HG02885 (cell line): ENCODE data around the gene PRUNE2.
"Not testable (repeated sequence)": the region's sequence is repeated elsewhere in the genome, so short reads cannot be mapped to it uniquely, and the experiment has no call there.

Experiments used
- ATAC-seq: cut with Tn5 transposase; IDR thresholded peaks from one replicate; pipeline ENCODE4 v1.9.1; 2021; ENCODE audit warnings: mild to moderate bottlenecking; ENCODE audit not compliant: unreplicated experiment, poor library complexity

Gene PRUNE2

GRCh38 chr9:76677481-76678055, 228.3 kb downstream of the PRUNE2 start:
- no peak for ATAC-seq

- ATAC-seq = no peak
These were observed 229.1 kb downstream of the PRUNE2 start for GRCh38 chr9:76676857-76677256.

DNA sequence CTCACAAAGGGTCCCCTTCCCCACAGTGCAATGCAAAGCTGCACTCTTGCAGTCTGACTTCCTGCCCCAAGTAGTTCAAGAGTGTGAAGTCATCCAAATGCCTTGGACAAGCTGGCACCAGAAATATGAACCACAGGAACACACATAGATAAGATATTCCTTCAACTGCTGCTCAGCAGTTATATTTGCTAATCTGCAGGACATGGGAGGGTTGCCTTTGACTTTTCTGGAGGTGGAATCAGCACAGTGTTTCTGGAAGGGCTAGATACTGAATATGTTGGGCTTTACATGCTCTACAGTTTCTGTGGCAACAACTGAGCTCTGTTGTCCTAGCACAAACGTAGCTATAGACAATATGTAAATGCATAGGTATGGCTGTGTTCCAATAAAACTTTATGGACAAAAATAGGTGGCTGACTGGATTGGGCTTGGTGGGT, 238.4 kb downstream of the PRUNE2 start:
- ATAC-seq = no peak

- not testable (repeated sequence) for ATAC-seq
These were observed 239.9 kb downstream of the PRUNE2 start for GRCh38 chr9:76665966-76666365.

DNA sequence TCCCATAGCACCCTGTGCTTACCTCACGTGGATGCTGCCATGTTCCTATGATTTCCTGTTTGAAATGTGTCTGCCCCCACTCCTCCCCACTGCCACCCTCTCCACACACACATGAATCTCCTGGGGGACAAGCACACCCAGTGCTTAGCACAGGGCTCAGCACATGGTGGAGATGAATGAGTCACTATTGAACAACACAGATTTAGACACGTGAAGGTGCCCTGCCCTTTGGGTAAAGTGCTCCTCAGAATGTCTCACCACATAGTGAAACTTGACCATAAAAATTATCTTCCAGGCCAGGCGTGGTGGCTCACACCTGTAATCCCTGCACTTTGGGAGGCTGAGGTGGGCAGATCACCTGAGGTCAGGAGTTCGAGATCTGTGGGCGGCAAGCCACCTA, 240.5 kb downstream of the PRUNE2 start:
- no peak for ATAC-seq

GRCh38 chr9:76664120-76664519, 241.8 kb downstream of the PRUNE2 start:
- ATAC-seq = no peak

- ATAC-seq = no peak
These were observed 243.2 kb downstream of the PRUNE2 start for GRCh38 chr9:76662476-76663281.

- ATAC-seq = peak; percentile 97
These were observed 247.2 kb downstream of the PRUNE2 start for GRCh38 chr9:76658510-76659231.

DNA sequence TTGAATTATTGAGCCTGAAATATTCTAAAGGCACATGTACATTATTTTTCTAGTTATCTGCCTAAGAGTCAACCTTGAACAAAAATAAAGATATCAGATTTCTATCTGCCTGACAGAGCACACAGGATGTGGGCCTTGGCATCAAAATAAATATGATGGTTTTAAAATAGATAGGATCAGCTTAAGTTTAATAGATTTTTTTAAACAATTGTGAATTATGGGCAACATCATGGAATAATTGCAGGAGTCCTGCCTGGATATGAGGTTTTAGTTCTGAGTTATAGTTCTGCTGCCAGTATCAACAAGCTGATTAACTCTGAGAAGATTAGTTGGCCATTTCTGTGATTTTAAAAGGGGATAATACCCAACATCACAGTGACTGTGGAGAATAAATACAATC, 248.6 kb downstream of the PRUNE2 start:
- no peak for ATAC-seq

DNA sequence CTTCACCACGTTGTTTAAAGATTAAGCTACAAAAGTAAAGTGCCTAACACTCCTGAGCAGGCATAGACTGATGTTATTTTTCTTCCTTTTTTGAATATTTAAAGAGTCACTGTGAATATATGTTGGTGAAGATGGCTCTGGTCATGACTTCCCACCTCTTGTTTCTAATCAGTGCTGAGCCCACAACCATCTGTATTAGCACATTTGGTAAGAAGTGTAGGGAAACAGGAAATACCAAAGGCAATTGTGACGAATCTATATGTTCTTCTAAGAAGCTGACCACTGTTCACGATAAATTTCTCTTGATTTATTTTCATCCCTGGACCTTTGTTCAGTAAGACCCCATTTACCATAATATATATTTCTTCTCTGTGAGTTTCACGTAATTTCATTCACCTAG, 249.9 kb downstream of the PRUNE2 start:
- ATAC-seq = no peak

- no peak for ATAC-seq
These were observed 250.8 kb downstream of the PRUNE2 start for GRCh38 chr9:76655121-76655541.

DNA sequence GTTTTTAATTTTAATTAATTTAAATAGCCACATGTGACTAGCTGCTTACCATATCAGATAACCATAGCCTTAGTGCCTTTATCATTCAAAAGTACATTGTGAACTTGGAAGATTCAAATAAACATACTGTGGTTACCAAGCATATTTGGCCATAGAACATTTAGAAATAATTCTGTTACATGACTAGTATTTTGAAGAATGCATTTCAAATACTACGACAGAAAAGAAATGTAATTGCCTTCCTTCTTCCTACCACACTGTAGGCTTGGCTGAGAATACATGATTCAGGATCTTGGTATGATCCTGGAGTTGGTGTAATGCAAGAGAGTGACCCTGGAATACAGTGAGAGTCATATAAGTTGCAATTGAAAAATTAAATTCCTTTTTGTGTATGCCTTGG, 251.3 kb downstream of the PRUNE2 start:
- no peak for ATAC-seq

DNA sequence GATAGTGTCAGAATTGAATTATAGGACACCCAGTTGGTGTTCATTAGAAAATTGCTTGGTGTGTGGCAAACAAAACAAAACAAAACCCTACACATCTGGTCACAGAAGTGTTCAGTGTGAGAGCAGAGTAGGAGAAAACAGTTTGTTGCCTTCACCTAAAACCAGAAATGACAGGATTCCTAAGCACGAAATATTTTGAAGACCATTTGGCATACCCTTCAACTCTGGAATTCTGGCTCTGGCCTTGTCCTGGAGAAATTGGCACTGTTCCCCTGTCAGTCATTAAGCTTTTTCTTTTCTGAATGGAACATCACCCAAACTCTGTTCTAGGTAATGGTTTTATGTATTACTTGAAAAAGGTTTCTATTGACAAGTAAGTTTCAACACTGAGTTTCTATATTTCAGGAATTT, 251.9 kb downstream of the PRUNE2 start:
- no peak for ATAC-seq

- ATAC-seq = no peak
These were observed 253.0 kb downstream of the PRUNE2 start for GRCh38 chr9:76652894-76653293.

DNA sequence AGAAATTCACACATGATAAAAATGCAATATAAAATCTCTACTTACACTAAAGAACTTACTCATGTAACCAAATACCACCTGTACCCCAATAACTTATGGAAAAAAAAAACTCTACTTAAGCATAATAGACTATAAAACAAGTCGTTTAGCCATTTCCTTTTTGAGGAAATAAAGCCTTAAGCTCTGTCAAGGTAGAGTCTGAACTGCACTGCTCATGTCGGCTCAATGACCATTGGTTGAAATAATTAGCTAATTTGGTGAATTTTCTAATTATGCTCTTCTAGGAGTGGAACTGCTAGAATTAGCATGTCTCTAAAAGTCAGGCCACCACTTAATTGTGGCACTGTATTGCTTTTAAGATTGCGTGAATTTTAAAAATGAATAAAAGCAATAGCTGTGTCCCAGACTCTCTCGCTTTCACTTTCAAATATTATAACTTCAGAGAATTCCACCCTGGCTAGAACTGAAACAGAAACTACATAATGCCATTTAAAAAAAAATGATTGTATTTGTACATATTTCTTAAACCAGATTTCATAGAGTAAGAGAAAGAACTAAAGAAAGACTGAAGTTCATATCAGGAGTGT, 254.7 kb downstream of the PRUNE2 start:
- peak; percentile 59 for ATAC-seq

GRCh38 chr9:76650692-76651091, 255.2 kb downstream of the PRUNE2 start:
- no peak for ATAC-seq

- no peak for ATAC-seq
These were observed 256.0 kb downstream of the PRUNE2 start for GRCh38 chr9:76649894-76650293.

DNA sequence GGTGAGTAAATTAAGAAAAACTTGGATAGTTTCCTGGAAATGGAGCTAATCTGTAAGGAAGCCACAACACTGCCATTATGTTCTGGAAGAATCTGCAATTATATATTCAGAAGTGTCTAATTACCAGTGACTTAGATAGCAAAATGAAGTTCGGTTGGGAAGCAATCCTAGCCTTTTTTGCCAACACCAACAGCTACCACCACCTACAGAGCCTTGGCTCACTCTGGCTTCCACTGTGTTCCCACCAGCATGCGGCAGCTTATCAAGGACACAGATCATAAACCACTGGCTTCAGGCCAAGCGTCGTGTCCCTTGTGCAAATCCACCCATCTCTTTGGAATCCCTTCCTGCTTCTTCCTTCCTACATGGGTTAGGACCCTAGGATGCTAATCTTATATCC, 259.7 kb downstream of the PRUNE2 start:
- no peak for ATAC-seq

- no peak for ATAC-seq
These were observed 261.2 kb downstream of the PRUNE2 start for GRCh38 chr9:76644647-76645250.

DNA sequence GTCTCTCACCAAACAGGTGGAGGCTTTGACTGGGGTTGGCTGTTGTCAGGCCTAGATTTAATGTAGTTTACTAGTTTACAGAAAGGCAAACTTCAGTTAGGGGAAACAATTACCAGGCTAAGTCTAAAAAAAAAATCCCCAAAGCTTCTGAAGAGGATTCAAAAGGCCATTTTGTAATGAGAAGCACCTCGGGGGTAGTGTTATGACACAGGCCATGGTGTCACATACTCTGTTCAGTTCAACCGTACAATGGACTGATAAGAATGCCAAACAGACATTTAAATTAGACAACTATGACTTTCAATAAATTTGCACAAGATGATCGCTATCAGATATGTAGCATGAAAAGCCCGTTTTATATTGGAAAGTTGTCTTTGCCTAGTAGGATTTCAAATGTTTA, 261.7 kb downstream of the PRUNE2 start:
- peak; percentile 16 for ATAC-seq
